ENCODE results near the gene MEGF6. TPM values are rescaled to one million over a fixed set of nuclear protein-coding genes. Genes with fewer than 3 reads are reported as not detected.

The MEGF6 gene
- total RNA-seq, 1 donor: 2.2 TPM

GRCh38 chr1:3656450-3657095, 45.3 kb upstream of the MEGF6 start:
- no peak for TF ChIP-seq CTCF (IDR thresholded peaks at IDR 0.05; ENCODE audit: insufficient read depth, low read depth, low read length)
- DNase-seq (ENCODE audit: low read depth): no peak
- H3K4me3 ChIP-seq (ENCODE audit: low read depth, low read length): no peak overlapping the region

GRCh38 chr1:3654549-3655281, 43.4 kb upstream of the MEGF6 start:
- TF ChIP-seq CTCF (IDR thresholded peaks at IDR 0.05; ENCODE audit: insufficient read depth, low read depth, low read length): no peak
- no peak for DNase-seq (ENCODE audit: low read depth)
- no peak overlapping the region for H3K4me3 ChIP-seq (ENCODE audit: low read depth, low read length)

GRCh38 chr1:3653286-3653618, 41.9 kb upstream of the MEGF6 start:
- DNase-seq (ENCODE audit: low read depth): no peak
- no peak overlapping the region for H3K4me3 ChIP-seq (ENCODE audit: low read depth, low read length)
- TF ChIP-seq CTCF (IDR thresholded peaks at IDR 0.05; ENCODE audit: insufficient read depth, low read depth, low read length): no peak

GRCh38 chr1:3652548-3653285, 41.4 kb upstream of the MEGF6 start:
- TF ChIP-seq CTCF (IDR thresholded peaks at IDR 0.05; ENCODE audit: insufficient read depth, low read depth, low read length): no peak
- no peak for DNase-seq (ENCODE audit: low read depth)
- H3K4me3 ChIP-seq (ENCODE audit: low read depth, low read length): no peak overlapping the region

DNA sequence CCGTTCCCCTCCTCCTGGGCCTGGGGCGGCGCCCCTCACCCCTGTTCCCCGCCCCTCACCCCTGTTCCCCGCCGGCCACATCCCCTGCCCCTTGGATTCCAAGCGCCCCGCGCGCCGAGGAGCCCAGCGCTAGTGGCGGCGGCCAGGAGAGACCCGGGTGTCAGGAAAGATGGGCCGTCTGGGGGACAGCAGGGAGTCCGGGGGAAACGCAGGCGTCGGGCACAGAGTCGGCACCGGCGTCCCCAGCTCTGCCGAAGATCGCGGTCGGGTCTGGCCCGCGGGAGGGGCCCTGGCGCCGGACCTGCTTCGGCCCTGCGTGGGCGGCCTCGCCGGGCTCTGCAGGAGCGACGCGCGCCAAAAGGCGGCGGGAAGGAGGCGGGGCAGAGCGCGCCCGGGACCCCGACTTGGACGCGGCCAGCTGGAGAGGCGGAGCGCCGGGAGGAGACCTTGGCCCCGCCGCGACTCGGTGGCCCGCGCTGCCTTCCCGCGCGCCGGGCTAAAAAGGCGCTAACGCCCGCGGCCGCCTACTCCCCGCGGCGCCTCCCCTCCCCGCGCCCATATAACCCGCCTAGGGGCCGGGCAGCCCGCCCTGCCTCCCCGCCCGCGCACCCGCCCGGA, 40.7 kb upstream of the MEGF6 start, which contains the start of gene TP73:
TSS of gene TP73 (plus strand) at position 587 of the 618 bp plus-strand sequence. CDS start 29,850 bp downstream, outside the sequence.
- H3K4me3 ChIP-seq (ENCODE audit: low read depth, low read length): no peak within 1 kb of the TSS
- no peak for TF ChIP-seq CTCF (IDR thresholded peaks at IDR 0.05; ENCODE audit: insufficient read depth, low read depth, low read length)
- no peak for DNase-seq (ENCODE audit: low read depth)

DNA sequence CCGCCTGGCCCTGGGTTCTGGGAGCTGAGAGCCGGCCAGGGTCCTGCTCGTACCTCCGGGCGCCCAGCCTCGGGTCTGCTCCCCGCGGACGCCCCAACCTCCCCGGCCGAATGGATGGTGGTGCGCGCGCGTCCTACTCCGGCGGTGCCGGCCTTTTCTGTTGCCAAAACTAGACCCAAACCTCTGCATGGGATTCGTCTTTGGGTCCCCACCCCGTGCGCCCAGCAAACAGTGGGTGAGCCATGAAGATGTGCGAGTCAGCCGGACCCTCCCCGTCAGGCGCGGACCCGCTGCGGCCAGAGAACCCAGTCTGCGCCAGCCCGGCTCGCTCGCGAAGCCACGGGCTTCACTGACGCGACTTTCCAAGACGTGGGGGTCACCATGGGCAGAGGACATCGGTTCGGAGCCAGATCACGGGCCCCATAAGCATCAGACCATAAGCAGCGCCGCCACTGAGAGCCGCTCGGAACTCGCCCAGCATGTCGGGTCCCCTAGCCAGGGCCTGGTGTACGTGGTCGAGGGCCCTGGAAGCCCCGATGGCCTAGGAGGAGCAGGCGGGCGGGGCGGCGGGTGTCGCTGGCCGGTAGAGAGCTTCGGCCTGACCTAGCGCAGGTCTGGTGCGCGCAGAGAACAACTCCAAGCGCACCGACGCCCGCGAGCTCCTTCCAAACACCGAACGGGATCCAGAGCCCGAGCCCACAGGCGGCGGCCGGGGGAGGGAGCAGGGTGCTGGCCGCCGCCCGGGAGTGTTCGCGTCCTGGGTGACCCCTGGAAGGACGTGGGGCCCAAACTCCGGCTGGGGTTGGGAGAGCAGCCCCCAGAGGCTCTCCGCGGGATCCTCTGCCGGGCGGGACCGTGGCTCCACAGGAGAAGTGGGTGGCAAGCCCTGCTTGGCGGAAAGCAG, 40.0 kb upstream of the MEGF6 start:
- H3K4me3 ChIP-seq (ENCODE audit: low read depth, low read length): no peak overlapping the region
- TF ChIP-seq CTCF (IDR thresholded peaks at IDR 0.05; ENCODE audit: insufficient read depth, low read depth, low read length): no peak
- no peak for DNase-seq (ENCODE audit: low read depth)
